Esophagus mucosa (tissue), 1 donor: ENCODE results near the gene TMEM184A. TPM values are rescaled to one million over a fixed set of nuclear protein-coding genes. Genes with fewer than 3 reads are reported as not detected.
"Not testable (repeated sequence)": the region's sequence is repeated elsewhere in the genome, so short reads cannot be mapped to it uniquely, and the experiment has no call there.

Experiments
- ATAC-seq: fragments of 200-7000 bp; cut with Tn5 transposase; one replicate; pipeline ENCODE4 v1.9.1; 2020
- total RNA-seq: library from RNA; stranded (reverse); gene quantifications from one replicate; pipeline ENCODE4 v1.2.4, GENCODE V29; 2023
- donor health status: DM: yes; HTN: yes; CAD: no.

Gene TMEM184A
- total RNA-seq, 1 donor from 2014 or later: 86.6 TPM

GRCh38 chr7:1520539-1521234 lies 35.3 kb downstream of the TMEM184A start:
- peak; percentile 61 for ATAC-seq

DNA sequence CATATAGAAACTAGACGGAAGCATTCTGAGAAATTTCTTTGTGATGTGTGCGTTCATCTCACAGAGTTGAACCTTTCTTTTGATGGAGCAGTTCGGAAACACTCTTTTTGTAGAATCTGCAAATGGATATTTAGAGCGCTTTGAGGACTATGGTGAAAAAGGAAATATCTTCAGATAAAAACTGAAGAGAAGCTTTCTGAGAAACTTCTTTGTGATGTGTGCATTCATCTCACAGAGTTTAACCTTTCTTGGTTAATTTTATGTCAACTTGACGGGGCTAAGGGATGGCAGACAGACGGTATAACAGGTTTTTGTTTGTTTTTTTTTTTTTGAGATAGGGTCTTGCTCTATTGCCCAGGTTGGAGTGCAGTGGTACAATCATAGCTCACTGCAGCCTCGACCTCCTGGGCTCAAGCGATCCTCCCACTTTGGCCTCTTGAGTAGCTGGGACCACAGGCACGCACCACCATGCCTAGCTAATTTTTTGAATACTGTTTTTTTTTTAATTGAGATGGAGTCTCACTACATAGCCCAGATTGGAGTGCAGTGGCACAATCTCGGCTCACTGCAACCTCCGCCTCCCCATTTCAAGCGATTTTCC lies 36.6 kb downstream of the TMEM184A start:
- not testable (repeated sequence) for ATAC-seq

DNA sequence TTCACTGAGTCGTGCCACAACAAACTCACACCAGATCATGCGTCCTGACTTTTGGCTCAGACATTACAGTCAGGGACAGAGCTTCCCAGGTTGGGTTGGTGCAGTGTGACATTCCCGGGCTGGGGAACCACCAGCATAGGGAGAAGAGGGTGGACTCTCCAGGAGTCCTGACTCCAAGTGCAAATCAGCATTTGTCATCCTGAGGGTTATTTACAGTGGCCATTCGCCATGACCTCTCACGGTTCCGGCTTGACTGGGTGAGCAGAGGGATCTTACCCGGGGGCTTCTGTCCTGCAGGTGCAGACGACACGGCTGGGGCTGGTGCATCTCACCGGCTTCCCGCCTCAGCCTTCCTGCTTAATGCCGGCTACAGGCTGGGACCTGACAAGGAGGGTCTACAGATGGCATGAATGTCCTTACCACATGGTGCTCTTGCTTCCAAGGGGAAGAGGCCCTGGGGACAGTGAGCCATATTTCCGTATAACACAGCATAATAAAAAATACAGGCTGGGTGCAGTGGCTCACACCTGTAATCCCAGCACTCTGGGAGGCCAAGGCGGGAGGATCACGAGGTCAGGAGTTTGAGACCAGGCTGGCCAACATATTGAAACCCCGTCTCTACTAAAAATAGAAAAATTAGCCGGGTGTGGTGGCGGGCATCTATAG lies 39.3 kb downstream of the TMEM184A start:
- ATAC-seq: no peak

- ATAC-seq: not testable (repeated sequence)
Observed at GRCh38 chr7:1515509-1515967, 40.5 kb downstream of the TMEM184A start.

- ATAC-seq: no peak
Observed at GRCh38 chr7:1514995-1515401, 41.0 kb downstream of the TMEM184A start.

DNA sequence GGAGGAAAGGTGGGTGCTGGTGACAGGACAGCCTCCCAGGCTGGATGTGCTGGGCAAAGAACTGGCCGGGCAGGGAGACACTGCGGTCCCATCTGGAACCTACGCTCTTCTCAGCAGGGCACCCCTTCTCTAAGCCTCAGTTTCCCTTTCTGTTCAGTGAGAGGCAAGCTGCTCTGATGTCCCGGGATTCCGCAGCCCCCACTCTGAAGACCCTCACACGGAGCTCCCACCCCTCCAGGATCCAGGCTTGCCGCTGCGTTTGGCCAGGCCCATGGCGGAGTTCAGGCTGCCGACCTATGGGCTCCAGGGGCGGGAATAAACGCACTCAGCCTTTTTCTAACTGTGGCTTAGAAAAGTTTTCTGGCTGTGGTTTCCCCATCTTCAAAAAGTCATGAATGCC lies 41.6 kb downstream of the TMEM184A start:
- no peak for ATAC-seq

- no peak for ATAC-seq
Observed at GRCh38 chr7:1513657-1514095, 42.3 kb downstream of the TMEM184A start.

DNA sequence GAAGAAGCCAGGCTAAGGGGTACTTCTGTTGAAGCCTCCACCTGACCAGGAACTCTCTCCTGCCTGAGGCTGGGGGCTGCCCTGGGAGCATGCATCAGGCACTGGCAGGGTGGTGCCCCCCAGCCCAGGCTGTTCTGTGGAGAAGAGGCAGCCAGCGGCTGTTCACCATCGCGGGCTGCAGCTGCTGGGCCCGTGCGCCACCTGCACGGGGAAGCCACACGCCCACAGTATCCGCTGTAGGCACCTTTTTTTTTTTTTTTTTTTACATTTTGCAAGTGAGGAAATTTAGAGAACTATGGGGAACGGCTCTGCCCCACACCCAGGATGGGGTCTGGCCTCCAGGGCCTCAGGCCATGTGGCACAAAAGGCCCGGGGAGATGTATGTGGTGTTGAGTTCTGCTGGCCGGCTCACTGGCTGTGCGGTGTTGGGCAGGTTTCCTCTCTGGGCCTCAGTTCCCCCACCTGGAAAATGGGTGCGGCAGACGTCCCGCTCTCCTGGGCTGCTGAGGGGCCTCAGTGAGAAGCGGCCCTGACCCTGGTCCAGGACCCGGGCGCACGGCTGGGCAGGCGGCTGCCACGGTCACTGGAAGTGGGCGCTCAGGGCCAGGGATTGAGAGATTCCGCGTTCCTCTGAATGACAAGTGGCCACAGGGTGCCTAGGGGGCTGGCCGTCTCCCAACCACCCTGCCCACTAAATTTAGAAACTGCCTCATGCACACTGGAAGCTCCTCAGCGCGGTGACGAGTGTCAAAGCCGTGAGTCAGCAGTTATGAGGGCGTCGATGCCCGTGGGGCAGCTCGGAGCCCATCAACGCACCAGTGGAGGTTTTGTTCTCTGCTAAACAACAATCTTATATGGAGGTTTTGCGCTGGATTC lies 43.0 kb downstream of the TMEM184A start:
- peak; percentile 89 for ATAC-seq

- ATAC-seq: no peak
Observed at GRCh38 chr7:1511444-1512422, 44.3 kb downstream of the TMEM184A start.

DNA sequence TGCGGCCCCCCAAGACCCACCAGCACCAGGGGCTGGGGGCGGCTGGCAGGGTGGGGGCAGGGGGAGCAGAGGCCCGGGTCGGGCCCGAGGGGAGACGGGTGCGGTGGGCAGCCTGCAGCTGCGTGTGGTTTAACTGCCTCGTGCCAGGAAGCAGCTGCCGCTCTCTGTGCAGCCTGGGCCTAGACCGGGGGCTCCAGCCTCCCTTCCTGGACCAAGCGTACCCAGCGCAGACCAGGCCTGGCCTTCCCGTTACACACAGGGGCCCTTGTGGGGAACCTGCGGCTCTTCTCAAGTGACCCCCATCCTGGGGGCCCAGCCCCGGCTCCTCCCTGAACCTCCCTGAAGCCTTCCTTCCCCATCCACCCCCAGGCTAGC lies 45.2 kb downstream of the TMEM184A start:
- no peak for ATAC-seq

DNA sequence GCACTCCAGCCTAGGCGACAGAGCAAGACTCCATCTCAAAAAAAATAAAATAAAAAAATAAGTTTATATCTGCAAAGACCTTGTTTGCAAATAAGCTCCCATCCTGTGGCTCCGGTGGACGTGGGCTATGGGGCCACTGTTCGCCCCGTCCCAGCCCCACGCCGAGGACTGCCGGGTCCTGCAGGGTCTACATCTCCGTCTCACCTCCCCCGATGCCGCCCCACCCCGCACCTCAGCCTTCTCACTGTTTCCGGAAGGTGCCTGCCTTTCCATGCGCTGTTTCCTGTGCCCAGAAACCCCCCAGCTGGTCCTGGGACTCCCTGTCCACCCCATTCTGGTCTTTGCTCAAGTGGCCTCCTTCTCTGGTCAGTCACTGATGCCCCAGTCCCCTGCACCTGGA lies 46.8 kb downstream of the TMEM184A start:
- no peak for ATAC-seq

GRCh38 chr7:1508277-1508758 lies 47.7 kb downstream of the TMEM184A start:
- ATAC-seq: no peak

GRCh38 chr7:1505731-1506550 lies 50.1 kb downstream of the TMEM184A start:
- no peak for ATAC-seq

DNA sequence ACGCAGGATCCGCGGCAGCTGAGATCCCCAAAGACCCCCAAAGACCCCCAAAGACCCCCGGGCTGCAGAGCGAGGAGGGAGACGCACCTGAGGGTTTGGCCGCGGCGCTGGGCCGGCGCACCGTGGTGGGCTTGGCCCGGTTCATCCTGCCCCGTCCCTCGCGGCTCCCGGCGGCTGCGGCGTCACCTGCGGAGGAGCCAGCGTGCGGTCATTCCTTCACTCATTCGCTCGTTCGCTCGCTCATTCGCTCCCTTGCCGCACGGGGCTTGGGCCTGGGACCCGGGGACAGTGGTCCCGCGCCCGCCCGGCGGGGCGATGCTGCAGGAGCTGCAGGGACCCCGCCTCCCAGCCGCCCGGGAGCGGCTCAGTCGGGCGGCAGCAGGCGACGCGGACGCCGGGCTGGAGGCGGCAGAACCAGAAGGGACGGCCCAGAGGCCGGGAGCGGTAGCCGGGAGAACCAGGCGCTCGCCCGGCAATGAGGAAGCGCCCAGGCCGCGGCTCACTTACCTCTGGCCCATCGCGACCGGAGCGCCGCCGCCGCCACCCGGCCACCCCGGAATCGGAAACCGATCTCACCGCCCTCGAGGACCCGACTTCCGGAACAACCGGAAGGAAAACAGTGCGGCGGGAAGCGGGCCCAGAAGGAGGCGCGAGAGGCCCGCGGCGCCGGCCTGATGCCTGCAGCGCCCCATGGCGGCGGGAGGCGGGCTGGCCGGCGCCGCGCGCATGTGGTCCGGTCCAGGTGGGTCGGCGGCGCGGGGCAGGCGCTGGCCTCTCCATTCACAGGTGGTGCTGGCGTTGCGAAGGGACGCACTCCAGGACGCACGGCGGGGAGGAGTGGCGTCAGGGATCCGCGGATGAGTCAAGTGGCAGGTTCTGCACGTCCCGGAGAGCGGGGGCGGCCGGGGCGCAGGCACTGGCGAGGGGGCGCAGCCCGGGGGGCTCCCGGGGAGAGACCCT lies 51.9 kb downstream of the TMEM184A start, which contains the start of gene INTS1:
Gene INTS1 (minus strand): TSS at position 574 of the 960 bp plus-strand sequence. CDS start 429 bp downstream, at position 145.
- ATAC-seq: peak; percentile 93

GRCh38 chr7:1503390-1503789 lies 52.6 kb downstream of the TMEM184A start:
- no peak for ATAC-seq

DNA sequence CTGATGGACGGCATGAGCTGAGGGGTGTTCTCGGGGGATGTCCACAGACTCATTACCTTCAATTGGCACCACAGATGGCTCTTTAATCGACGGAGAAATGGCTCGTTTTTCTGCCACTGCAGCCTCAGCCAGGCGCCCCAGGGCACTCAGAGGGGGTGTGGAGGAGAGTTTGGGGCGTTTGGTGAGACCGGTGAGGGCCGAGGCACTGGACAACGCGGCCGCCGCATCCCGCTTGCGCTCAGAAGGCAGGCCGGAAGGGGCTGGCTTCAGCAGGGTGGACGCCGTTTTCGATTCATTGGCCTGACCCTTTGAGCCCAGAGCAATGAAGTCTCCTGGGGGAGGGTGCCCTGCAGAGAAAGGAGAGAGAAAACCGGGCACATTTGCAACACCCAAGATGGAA lies 53.2 kb downstream of the TMEM184A start:
- ATAC-seq: no peak

- no peak for ATAC-seq
Observed at GRCh38 chr7:1501487-1502270, 54.3 kb downstream of the TMEM184A start.
